OCI-LY1 (cell line): ENCODE results near the gene LZTR1.
A peak's percentile ranks its signal among the peaks of the same experiment; 100 is the strongest.
"Not testable (repeated sequence)": the region's sequence is repeated elsewhere in the genome, so short reads cannot be mapped to it uniquely, and the experiment has no call there.

Experiments used
- H2AFZ ChIP-seq: fragments of 200-600 bp; sonication (generic), shearing (Covaris generic); 2 replicates; pipeline ENCODE4 v1.6.0; 2014; ENCODE audit warnings: antibody characterized with exemption, mild to moderate bottlenecking, low read length
- H3F3A ChIP-seq: fragments of 200-600 bp; sonication (generic), shearing (Covaris generic); 2 replicates; pipeline ENCODE4 v1.6.0; 2014; ENCODE audit warnings: mild to moderate bottlenecking, antibody characterized with exemption, low read length, moderate library complexity; ENCODE audit not compliant: insufficient read depth
- H3K27ac ChIP-seq: fragments of 200-600 bp; sonication (generic); 2 replicates; pipeline ENCODE4 v1.5.1; 2014; ENCODE audit warnings: low read length, mixed run types, mild to moderate bottlenecking, low read depth; ENCODE audit not compliant: poor library complexity, severe bottlenecking
- H3K27me3 ChIP-seq: fragments of 200-600 bp; sonication (generic); 2 replicates; pipeline ENCODE4 v1.6.0; 2014; ENCODE audit warnings: antibody characterized with exemption, mild to moderate bottlenecking, low read length, moderate library complexity; ENCODE audit not compliant: insufficient read depth
- H3K36me3 ChIP-seq: fragments of 200-600 bp; sonication (generic); 2 replicates; pipeline ENCODE4 v1.6.1; 2014; ENCODE audit warnings: mild to moderate bottlenecking, antibody characterized with exemption, low read length, moderate library complexity, mixed read lengths; ENCODE audit not compliant: insufficient read depth
- H3K4me1 ChIP-seq: fragments of 200-600 bp; sonication (generic); 2 replicates; pipeline ENCODE4 v1.5.1; 2014; ENCODE audit warnings: mild to moderate bottlenecking, low read length, moderate library complexity; ENCODE audit not compliant: insufficient read depth, severe bottlenecking
- H3K4me2 ChIP-seq: fragments of 200-600 bp; sonication (generic), shearing (Covaris generic); 2 replicates; pipeline ENCODE4 v1.6.1; 2014; ENCODE audit warnings: low read length
- H3K4me3 ChIP-seq: fragments of 200-600 bp; sonication (generic); 2 replicates; pipeline ENCODE4 v1.5.1; 2014; ENCODE audit warnings: low read length, low read depth, mild to moderate bottlenecking, mixed read lengths; ENCODE audit not compliant: poor library complexity, severe bottlenecking
- H3K79me2 ChIP-seq: fragments of 200-600 bp; shearing (Covaris generic); 2 replicates; pipeline ENCODE4 v1.6.1; 2016; ENCODE audit warnings: mixed run types, low read length, mixed read lengths; ENCODE audit not compliant: insufficient read depth
- H3K9ac ChIP-seq: fragments of 200-600 bp; sonication (generic), shearing (Covaris generic); 2 replicates; pipeline ENCODE4 v1.6.1; 2014; ENCODE audit warnings: mild to moderate bottlenecking, low read length, mixed read lengths
- H3K9me2 ChIP-seq: fragments of 200-600 bp; sonication (generic), shearing (Covaris generic); 2 replicates; pipeline ENCODE4 v1.6.1; 2014; ENCODE audit warnings: low read depth, mild to moderate bottlenecking, low read length, mixed read lengths
- H3K9me3 ChIP-seq: fragments of 200-600 bp; shearing (Covaris generic); 2 replicates; pipeline ENCODE4 v1.6.1; 2014; ENCODE audit warnings: low read length, mixed read lengths
- H4K20me1 ChIP-seq: fragments of 200-600 bp; sonication (generic), shearing (Covaris generic); 2 replicates; pipeline ENCODE4 v1.6.0; 2016; ENCODE audit warnings: mild to moderate bottlenecking, low read length; ENCODE audit not compliant: insufficient read depth
- CTCF ChIP-seq: fragments of 200-600 bp; sonication (generic), shearing (Covaris generic); IDR thresholded peaks from 2 replicates; pipeline ENCODE4 v1.5.1; 2017; ENCODE audit warnings: mild to moderate bottlenecking, antibody characterized with exemption, low read length, moderate library complexity, mixed read lengths
- EZH2 ChIP-seq: fragments of 200-600 bp; sonication (generic), shearing (Covaris generic); IDR thresholded peaks from 2 replicates; pipeline ENCODE4 v1.8.0; 2017; ENCODE audit warnings: borderline replicate concordance, mixed run types, mild to moderate bottlenecking, antibody characterized with exemption, low read length, moderate library complexity, mixed read lengths

LZTR1 gene

GRCh38 chr22:20981787-20982562 lies at the start of gene LZTR1:
TSS of gene LZTR1 (plus strand) at chr22:20982297. CDS start at chr22:20982372, 75 bp downstream.
- no peaks in the 10 kb centered on the region; the same call in 1 of the 2 replicates for H3K27me3 ChIP-seq
- H3K9me3 ChIP-seq = peaks cover 9% of the 10 kb centered on the region
- peak within 1 kb of the TSS; percentile 98 for H3K4me2 ChIP-seq
- peak within 1 kb of the TSS; percentile 86 for H3K4me3 ChIP-seq
- peak within 1 kb of the TSS; percentile 6; the same call in 1 of the 2 replicates for H2AFZ ChIP-seq
- peaks cover 20% of the 10 kb centered on the region for H3K4me1 ChIP-seq
- H3K27ac ChIP-seq = peak within 1 kb of the TSS; percentile 19
- no peaks in the 10 kb centered on the region for H3K9me2 ChIP-seq
- no peaks in the 10 kb centered on the region for H4K20me1 ChIP-seq
- H3K79me2 ChIP-seq = no peaks in the 10 kb centered on the region
- H3F3A ChIP-seq = no peaks in the 10 kb centered on the region
- peak within 1 kb of the TSS; percentile 89 for H3K9ac ChIP-seq
- H3K36me3 ChIP-seq = peaks cover 12% of the 10 kb centered on the region; the same call in 1 of the 2 replicates
- no peak for TF ChIP-seq EZH2
- TF ChIP-seq CTCF = peak; percentile 58

GRCh38 chr22:20933910-20934309 lies 48.2 kb upstream of the LZTR1 start:
- no peak for TF ChIP-seq EZH2
- TF ChIP-seq CTCF = no peak
- Histone ChIP-seq H3K9me2 (no peaks in the 10 kb centered on the region), H3K36me3 (peaks cover 67% of the 10 kb centered on the region), H3K79me2 (peaks cover 91% of the 10 kb centered on the region), H2AFZ (no peak overlapping the region), H3K9ac (no peak overlapping the region), H3K27ac (no peak overlapping the region), H3K4me1 (peaks cover 14% of the 10 kb centered on the region), H3K4me3 (no peak overlapping the region), H3K4me2 (no peak overlapping the region), H4K20me1 (no peaks in the 10 kb centered on the region), H3K27me3 (no peaks in the 10 kb centered on the region), H3F3A (no peaks in the 10 kb centered on the region), H3K9me3 (no peaks in the 10 kb centered on the region)

GRCh38 chr22:20935049-20935448 lies 47.0 kb upstream of the LZTR1 start:
- Histone ChIP-seq H3K79me2 (peaks cover 92% of the 10 kb centered on the region), H3K36me3 (peaks cover 65% of the 10 kb centered on the region), H3K4me1 (peaks cover 17% of the 10 kb centered on the region)
- H3K9me2 ChIP-seq, H3K9ac ChIP-seq, H3F3A ChIP-seq, H4K20me1 ChIP-seq, H3K27me3 ChIP-seq, H2AFZ ChIP-seq, H3K27ac ChIP-seq, H3K4me3 ChIP-seq, H3K9me3 ChIP-seq, H3K4me2 ChIP-seq: not testable (repeated sequence)

GRCh38 chr22:20935780-20936539 lies 46.1 kb upstream of the LZTR1 start:
- H3K27ac ChIP-seq, H3F3A ChIP-seq, H3K4me2 ChIP-seq, H3K9me2 ChIP-seq, H3K9me3 ChIP-seq, H3K4me3 ChIP-seq, H4K20me1 ChIP-seq, H3K9ac ChIP-seq, H2AFZ ChIP-seq, H3K27me3 ChIP-seq: not testable (repeated sequence)
- Histone ChIP-seq H3K36me3 (peaks cover 71% of the 10 kb centered on the region), H3K79me2 (peaks cover 93% of the 10 kb centered on the region), H3K4me1 (peaks cover 21% of the 10 kb centered on the region)
